NCI-H82 (cell line): ENCODE measurements around the gene CD83.

ENCODE experiments used
- DNase-seq: peaks from one replicate; lab custom pipeline; 2025; lab: John Stamatoyannopoulos, UW

The CD83 gene

DNA sequence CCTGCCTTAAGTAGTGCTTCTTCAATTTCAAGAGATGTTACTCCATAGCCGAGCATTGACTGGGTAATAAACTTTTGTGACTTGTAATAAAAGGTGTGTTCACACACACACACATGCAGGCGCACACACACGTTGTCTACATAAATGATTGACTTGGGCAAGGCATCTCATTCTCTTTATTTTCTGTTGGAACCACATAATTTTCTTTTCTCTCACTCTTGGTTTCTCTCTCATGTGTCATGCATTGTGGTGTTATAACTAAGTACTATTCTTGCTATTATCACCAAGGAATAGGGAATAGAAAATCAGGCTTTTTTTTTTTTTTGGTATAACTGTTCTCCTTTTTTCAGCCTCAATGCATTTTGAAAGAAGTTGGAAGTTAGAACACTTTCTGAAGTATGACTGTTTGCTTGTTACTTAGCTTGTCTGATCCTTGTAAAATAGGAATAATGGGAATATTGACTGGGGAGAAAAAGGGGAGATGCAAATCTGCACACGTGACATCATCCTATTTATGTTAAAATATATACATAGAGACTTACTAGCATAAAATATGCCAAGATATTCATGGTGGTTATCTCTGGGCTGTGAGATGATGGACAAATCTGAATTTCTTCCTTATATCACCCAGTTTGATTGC, 26.1 kb upstream of the CD83 start:
- DNase-seq: no peak

DNA sequence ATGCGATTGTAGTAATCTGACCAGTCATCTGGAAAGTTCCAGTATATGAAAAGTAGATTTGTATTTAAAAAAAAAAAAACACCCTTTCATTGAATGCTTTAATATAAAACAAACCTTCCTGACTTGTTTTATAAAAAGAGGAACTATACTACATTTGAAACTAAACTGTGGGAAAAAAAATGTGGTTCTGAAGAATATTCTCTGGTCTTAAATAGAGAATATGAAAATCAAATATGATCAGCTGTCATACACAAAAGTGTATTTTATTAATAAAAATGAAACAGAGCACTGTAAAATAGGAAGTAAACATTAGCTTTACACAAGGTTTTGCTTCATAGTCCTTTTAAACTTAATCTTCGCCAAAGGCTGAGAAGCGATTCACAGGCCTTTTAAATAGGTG, 25.3 kb upstream of the CD83 start:
- DNase-seq: no peak

DNA sequence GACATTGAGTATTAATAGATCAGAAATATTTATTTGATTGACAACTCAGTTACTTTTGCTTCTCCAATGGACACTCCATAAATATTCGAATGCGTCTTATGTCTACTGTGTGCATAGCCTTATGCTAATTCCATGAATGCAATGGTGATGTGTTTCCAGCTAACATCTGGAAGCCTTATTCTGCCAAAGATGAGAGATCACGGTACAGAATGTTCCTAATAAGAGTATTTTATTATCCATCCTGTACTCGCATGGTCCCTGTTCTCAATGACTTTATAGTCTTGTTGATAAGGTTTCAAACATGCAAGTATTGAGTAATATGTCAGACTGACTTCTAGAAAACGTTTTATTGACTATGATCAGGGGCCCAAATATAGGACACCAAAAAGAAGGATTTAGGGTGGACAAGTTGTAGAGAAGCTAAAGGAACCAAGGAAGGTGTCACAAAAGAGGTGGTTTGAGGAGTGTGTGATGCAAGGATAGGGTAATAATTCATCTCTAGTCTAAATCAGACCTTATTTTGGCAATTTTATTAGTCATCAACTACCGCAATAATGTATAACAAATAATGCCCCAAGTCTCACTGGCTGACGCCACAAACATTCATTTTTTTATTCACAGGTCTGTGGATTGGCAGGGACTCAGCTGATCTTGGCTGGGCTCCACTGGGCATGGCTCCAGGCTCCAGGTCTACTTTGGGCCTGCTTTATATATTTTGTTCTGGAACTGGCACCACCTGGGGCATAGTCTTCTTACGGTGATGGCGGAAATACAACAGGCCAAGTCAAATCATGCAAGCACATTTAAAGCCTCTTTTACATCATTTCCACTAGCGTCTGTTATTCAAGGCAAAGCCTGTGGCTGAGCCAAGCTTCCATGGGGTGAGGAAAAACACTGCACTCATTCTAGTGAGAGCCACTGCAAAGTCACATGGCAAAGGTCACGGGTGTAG, 24.5 kb upstream of the CD83 start:
- no peak for DNase-seq

DNA sequence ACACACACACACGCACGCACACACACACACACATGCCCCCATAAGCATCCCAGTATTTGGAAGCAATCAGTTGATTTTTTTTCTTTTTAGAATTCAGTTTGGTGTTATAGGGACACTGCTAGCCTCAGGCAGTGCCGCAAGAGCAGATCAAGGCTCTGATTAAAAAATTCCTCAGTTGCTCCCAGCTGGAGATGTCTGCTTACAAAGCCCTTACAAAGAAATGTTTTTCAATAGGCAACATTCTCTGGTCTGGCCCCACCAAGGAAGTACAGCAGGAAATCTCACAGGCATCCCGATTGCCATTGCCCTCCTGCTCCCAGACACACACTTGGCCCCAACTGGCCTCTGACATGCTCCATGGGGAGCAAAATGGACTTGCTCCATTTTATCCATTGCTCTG, 22.9 kb upstream of the CD83 start:
- DNase-seq: no peak

DNA sequence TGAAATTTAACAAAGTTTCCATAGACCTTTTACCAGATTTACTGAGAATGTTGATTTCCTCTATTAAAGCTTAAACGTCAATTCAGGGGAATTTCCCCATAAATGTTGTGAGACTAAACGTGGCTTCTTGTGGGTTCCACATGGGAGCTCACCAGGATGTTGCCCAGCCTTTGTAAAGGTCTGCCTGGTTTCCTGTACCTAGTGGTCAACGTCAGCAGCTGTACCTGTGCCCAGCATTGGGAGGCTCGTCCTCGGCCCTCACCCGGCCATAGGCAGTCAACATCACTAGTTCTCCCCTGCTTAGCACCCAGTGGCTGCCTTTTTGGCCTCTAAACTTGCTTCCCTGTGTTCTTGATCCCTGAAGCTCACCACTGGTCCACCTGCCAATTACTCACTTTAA, 22.1 kb upstream of the CD83 start:
- no peak for DNase-seq

DNA sequence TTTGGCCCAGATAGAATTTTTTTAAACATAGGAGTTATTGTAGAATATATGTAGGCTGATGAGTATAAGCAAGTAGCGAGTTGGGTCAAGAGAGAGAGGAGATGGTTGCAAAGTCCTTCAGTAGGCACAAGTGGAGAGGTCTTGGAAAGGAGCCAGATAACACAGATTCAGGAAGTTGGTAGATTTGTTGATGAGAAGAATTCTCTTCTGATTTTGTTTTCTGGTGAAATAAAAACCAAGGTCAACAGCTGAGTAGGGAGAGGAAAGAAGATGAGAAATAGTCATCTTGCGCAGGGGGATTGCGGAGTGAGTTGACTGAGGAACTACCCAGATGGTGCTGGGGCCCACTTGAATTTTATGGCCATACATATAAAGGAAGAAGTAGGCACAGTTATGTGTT, 17.4 kb upstream of the CD83 start:
- DNase-seq: no peak

DNA sequence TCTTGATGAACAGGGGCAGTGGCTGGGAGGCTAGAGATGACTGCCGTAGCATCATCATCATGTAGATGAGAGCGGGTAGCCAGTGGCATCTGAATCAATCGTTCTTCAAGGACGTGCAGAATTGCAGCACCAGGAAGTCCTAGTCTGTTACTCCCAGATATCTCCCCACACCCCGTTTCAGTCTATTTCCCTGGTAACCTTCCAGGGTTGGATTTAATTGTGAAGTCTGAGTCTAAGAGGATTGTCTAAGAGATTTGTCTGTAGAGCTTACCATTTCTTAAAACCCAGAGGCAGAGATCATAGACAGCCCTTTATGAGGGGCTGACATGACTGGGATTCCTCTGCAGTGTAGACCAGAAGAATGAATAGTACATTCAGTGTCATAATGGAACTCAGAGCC, 16.6 kb upstream of the CD83 start:
- peak; percentile 78 for DNase-seq

DNA sequence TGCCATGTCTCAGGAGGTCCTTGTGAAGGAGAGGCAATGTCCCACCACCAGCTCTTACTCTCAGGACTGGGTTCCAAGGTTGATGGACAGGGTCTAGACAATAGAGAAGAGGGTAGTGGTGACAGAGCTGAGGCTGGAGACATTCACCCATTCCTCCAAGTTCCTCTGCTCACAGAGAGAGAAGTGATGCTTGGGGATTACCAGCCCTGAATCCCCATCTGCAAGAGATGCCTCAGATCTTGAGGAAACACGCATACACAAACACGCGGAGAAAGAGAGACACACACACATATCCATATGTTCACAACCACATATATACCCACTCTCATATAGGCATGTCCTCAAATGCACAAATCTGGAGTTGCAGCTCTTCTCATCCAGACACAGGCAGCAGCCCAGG, 15.2 kb upstream of the CD83 start:
- DNase-seq: no peak

DNA sequence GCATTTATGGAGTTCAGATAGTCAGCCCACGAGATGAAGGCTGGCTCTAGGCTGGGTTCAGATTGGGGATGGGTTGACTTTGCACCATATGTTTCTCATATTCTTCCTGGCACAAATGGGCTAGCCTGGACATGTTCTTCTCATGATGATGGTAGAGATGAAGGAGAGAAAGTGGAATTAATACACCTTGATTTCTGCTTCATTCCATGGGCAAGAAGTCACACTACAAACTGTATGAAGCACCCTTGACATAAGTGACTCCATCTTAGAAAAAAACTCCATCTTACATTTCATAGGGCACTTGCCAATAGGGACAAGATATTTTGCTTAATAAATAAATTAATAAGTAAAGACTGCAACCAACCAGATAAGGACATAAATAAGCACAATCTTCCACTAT, 12.0 kb upstream of the CD83 start:
- no peak for DNase-seq

DNA sequence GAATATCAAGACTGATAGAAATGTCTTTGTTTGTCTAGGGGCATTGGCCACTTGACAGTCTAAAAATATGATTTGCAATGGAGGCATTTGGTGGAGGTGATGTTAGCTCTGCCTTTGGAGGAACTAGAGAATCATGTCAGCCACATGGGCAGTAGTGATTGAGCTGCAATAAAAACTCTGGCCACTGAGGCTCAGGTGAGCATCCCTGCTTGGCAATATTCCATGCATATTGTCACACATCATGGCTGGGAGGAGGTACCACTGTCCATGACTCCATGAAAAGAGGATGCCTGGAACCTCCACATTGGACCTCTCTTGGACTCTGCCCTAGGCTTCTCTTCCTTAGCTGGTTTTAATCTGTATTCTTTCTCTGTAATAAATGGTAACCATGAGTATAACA, 10.6 kb upstream of the CD83 start:
- no peak for DNase-seq

DNA sequence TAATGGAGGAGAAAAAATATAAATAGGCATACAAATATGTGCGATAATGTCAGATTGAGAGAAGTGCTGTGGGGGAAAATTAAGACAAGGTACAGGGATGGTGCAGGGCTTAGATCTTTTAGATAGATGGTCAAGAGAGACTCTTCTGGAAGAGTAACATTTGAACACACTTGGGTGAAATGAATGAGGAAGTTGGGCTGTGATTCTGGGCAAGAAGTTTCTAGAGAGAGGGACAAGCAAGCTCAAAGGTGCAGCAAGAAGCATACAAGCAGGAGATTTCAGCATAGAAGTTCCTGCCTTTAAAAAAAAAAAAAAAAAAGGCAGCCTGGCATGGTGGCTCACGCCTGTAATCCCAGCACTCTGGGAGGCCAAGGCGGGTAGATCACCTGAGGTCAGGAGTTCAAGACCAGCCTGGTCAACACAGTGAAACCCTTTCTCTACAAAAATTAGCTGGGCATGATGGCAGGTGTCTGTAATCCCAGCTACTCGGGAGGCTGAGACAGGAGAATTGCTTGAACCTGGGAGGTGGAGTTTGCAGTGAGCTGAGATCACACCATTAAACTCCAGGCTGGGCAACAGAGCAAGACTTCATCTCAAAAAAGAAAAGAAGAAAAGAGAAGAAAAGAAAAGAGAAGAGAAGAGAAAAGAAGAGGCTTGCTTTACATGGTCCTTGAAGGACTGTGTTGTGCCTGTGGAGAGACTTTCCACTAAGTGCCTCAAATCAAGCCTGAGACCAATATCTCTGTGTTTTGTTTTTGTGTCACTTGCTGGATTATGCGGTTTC, 9.7 kb upstream of the CD83 start:
- no peak for DNase-seq

DNA sequence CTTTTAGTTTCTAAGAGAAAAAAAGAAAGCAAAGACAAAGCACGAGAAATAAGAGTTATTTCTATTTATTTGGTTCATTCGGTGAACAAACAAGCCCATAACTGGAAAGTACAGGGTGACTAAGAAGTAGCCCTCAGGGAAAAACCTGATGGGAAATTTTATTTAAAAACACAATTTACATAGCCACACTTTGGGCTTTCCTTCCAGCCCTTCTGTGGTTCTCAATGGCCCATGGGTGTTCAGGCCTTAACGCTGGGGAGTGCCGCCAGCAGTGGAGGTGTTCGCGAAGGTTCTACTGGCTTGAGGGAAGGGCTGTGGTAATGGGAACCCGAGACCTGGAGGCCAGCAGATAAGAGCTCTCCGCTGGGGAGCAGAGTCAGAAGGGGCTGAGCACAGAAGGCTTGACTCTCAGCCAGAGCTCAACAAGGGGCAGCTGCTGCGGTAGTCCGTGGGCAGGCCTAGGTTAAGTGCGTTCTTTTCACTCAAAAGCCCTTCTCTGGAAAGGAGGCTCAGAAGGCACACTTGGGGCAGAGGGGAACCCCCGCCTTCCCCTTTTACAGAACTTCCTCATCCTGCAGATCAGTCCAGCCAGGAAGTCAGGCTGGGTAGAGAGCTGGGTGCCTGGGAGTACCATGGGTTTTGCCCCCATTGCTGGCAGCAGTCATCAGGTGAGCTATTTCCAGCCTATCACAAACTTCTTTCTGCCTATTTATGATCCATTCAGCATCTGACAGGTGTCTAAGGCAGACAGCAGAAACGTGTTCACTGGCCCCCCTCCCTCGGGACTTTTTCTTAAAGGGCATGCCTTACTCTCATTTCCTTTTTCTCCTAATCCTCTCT, 8.8 kb upstream of the CD83 start:
- no peak for DNase-seq

DNA sequence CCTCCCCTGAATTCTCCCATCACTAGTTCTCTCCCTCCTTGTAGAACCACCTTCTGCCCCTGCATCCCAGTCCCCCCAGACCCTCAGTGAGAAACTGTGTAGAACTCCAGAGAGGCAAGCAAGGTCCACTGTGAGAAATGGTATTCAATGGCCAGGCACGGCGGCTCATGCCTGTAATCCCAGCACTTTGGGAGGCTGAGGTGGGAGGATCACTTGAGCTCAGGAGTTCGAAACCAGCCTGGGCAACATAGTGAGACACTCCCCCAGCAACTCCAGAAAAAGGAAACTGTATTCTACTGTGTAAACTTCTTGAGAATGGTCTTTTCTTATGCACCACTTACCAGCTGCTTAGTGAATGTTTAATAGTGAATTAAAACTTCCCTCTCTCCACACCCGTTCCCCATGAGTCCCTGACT, 8.2 kb upstream of the CD83 start:
- no peak for DNase-seq

DNA sequence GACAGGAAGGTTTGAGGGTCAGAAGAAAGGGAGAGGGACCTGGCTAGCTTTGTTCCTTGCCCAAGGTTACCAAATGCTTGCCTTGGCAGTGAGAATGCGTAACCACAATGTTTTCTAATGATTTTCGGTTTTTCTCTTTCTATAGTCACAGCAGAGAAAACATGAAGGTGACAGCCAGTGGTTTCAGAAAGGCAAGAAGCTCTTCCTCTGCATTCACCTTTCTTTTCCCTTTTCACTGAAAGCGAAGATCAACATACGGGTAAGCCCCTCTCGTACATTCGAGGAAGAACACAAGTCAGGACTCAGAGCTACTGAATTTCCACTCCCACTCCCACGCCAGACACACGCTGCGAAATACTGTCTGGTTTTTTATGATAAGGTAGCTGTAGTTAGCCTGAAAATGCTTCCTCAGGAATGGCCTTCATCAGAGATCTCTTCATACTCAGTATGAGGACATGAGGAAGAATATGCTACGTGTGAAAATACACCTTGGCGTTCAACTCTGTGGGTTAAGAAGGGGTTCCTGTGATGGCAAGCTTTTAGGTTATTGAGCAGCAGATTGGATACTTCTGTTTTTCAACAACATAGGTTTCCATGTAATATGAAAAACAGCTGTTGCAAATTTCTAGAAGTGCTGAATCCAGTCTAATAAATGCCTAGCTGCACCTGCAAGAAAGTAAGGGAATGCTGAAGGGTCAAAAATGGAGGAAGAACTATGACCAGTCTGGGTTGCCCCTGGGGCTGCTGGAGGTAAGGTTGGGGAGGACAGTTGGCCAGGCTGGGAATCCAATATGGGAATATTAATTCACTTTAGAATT, 7.4 kb upstream of the CD83 start:
- DNase-seq: no peak

DNA sequence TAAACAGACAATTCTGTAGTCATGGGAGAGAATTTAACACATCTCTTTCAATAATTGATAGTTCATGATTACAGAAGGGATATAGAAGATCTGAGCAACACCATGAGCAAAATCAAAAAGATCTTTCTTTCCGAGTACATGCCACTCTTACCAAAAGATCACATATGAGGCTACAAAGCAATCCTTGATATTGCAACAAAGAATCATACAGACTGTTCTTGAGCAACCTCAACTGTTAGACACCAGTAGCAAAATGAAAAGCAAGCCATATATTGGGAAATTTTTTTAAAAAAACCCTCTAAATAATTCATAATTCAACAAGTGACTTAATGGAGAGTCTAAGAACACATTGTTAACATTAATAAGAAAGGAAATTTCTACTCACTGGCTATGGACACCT, 3.6 kb upstream of the CD83 start:
- DNase-seq: no peak

DNA sequence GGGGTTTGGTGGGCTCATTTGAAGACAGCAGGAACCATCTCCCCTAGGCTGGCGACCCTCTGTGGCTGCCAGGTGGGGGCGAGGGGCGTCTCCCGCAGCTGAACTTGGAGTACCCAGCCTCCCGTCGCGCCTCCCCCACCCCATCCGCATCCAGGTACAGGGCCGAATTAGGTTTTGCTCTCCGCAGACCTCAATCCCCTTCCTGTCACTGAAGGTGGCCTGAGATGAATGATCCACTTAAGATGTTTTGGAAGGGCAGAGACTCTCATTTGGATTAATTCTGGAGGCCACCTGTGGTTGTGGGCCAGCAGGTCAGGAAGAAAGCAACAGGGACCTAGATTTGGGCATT, 493 bp downstream of the CD83 start:
- DNase-seq: peak; percentile 56

DNA sequence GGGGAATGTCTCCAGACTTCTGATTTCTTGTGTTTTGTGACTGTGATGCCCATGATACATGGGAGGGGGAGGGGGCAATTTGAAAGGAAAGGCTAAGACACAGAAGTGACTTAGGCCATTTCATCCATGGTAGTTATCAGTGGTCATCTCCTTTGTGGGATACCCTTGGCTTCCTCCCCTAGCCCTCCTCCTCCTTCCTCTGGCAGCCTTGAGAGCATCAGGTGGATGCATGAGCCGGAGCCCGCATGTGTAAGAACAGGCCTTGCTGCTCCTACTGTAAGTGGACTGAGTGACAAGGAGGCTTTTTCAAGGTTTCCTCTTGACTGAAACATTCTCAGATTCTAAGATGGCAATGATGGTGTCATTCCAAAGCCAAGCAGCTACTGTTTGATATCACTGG, 874 bp downstream of the CD83 start:
- DNase-seq: peak; percentile 45

DNA sequence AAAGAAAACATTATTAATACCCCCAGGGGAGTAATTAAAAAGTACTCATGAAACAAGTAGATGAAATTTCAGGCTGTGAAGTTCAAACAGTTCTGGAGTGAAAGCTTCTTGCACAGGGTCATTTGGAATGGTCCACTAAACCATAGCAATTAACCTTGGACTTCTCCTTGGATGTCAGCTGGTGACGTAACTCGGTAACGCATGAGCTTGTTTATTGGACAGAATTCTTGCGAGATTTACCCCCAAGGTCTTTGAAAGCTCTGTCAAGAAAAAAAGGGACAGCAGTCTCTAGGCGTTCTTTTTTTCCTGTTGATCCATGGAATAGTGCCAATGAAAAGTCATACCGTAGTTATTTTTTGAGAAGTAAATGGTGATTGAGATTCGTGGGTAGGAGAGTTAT, 2.2 kb downstream of the CD83 start:
- no peak for DNase-seq

DNA sequence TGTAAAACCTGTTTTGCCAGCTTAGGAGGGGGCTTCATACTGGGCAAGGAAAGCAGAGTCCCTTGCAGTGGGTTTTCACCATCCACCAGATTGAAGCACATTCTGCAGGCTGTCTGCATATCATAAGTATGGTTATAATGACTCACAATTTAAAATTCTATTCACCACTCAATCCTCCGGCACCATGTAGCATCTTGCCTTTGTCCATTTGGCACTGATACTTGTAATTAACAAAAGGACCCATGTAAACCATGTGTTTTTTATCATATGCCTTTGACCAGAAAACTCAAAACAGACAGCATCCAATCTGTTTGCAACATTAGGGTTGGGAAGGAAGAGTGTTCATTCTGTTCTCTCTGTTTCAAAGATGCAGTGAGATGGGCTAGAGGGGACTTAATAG, 3.0 kb downstream of the CD83 start:
- DNase-seq: no peak

DNA sequence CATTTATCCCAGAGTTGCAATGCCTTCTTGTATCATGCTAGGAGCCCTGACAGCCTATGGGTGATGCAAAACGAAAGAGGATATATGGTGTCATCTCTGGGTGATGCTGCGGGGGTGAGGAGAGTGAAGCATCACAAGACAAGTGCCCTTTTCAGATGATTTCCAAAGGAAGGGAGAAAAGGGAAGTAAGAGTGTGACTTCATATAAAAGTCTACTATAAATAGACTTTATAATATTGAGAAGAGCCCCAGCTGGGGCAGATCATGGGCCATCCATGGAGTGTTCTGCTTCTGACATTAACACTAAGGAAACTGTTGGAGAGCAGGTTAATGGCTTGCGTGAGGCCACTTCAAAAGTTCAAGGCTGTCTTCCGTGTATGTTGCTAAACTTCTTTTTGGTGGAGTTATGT, 4.4 kb downstream of the CD83 start:
- DNase-seq: no peak
